ENCODE results near the gene MAPKAP1.
A peak's percentile ranks its signal among the peaks of the same experiment; 100 is the strongest.

MAPKAP1 gene

DNA sequence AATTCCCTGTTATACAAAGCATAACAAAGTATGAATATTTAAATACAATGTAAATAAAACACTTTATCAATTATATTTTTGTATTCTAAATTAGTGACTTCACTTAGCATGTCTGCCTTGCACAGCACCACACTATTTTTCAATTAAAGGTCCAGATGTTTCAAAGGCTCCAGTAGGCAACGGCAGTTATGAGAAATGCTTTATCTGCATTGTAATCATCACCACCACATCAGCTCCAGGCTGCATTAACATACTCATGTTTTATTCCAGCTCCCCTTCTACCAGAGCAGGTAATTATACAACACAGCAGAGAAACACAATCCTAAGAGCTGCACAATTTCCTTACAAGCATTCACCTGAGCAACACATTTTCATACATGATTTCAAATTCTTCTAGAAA is 102.8 kb downstream of the MAPKAP1 start:
- Histone ChIP-seq H3K4me2 (ENCODE audit: low read length) (no peak overlapping the region), H3K27ac (ENCODE audit: low read depth, low read length, poor library complexity, severe bottlenecking) (no peak overlapping the region), H3K9me2 (ENCODE audit: low read depth, low read length) (no peaks in the 10 kb centered on the region), H3K4me1 (ENCODE audit: insufficient read depth, low read length, severe bottlenecking) (no peaks in the 10 kb centered on the region), H3K36me3 (ENCODE audit: insufficient read depth, low read length) (no peaks in the 10 kb centered on the region), H3K9me3 (ENCODE audit: low read length) (no peaks in the 10 kb centered on the region), H3K4me3 (ENCODE audit: low read depth, low read length, poor library complexity, severe bottlenecking) (no peak overlapping the region), H4K20me1 (ENCODE audit: insufficient read depth, low read length) (no peaks in the 10 kb centered on the region), H3K27me3 (ENCODE audit: insufficient read depth, low read length) (no peaks in the 10 kb centered on the region), H3K9ac (ENCODE audit: low read length) (no peak overlapping the region), H3K79me2 (ENCODE audit: insufficient read depth, low read length) (no peaks in the 10 kb centered on the region), H3F3A (ENCODE audit: insufficient read depth, low read length) (no peaks in the 10 kb centered on the region), H2AFZ (ENCODE audit: low read length) (no peak overlapping the region)
- TF ChIP-seq, protein P1, sequence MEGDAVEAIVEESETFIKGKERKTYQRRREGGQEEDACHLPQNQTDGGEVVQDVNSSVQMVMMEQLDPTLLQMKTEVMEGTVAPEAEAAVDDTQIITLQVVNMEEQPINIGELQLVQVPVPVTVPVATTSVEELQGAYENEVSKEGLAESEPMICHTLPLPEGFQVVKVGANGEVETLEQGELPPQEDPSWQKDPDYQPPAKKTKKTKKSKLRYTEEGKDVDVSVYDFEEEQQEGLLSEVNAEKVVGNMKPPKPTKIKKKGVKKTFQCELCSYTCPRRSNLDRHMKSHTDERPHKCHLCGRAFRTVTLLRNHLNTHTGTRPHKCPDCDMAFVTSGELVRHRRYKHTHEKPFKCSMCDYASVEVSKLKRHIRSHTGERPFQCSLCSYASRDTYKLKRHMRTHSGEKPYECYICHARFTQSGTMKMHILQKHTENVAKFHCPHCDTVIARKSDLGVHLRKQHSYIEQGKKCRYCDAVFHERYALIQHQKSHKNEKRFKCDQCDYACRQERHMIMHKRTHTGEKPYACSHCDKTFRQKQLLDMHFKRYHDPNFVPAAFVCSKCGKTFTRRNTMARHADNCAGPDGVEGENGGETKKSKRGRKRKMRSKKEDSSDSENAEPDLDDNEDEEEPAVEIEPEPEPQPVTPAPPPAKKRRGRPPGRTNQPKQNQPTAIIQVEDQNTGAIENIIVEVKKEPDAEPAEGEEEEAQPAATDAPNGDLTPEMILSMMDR (IDR thresholded peaks at IDR 0.05; ENCODE audit: low read length): no peak
- TF ChIP-seq EZH2 (IDR thresholded peaks at IDR 0.05; ENCODE audit: borderline replicate concordance, low read length): no peak

DNA sequence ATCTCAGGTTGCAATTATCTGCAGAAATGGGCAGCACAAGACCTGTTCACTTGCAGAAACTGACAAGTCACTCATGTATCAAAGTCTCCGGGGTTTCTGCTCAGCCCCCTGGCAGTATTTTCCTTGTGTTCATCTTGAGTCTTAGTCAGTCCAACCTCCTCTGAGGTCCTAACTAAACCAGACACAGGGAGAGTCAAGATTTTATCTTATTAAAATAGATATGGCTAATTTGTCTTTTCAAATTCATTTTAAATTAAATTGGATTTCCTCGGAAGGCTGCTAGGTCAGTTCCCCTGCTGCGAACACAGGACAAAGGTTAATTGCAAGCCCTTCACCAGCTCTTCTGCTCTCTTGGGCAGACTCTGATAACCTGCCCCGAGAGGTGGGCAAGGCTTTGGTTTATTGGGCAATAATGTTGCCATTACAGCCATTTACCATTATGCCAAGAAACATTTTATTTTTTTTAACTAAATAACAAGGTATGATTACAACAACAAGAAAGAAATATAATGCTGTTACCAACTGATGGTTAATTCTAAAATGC is 103.5 kb downstream of the MAPKAP1 start:
- Histone ChIP-seq H3K4me3 (ENCODE audit: low read depth, low read length, poor library complexity, severe bottlenecking) (no peak overlapping the region), H3K36me3 (ENCODE audit: insufficient read depth, low read length) (no peaks in the 10 kb centered on the region), H3K9me3 (ENCODE audit: low read length) (no peaks in the 10 kb centered on the region), H3K4me1 (ENCODE audit: insufficient read depth, low read length, severe bottlenecking) (no peaks in the 10 kb centered on the region), H4K20me1 (ENCODE audit: insufficient read depth, low read length) (no peaks in the 10 kb centered on the region), H3K27ac (ENCODE audit: low read depth, low read length, poor library complexity, severe bottlenecking) (no peak overlapping the region), H3K79me2 (ENCODE audit: insufficient read depth, low read length) (no peaks in the 10 kb centered on the region), H3F3A (ENCODE audit: insufficient read depth, low read length) (no peaks in the 10 kb centered on the region), H3K27me3 (ENCODE audit: insufficient read depth, low read length) (no peaks in the 10 kb centered on the region), H3K4me2 (ENCODE audit: low read length) (no peak overlapping the region), H2AFZ (ENCODE audit: low read length) (no peak overlapping the region), H3K9me2 (ENCODE audit: low read depth, low read length) (no peaks in the 10 kb centered on the region), H3K9ac (ENCODE audit: low read length) (no peak overlapping the region)
- TF ChIP-seq, protein P1 (IDR thresholded peaks at IDR 0.05; ENCODE audit: low read length): no peak
- TF ChIP-seq EZH2 (IDR thresholded peaks at IDR 0.05; ENCODE audit: borderline replicate concordance, low read length): no peak

DNA sequence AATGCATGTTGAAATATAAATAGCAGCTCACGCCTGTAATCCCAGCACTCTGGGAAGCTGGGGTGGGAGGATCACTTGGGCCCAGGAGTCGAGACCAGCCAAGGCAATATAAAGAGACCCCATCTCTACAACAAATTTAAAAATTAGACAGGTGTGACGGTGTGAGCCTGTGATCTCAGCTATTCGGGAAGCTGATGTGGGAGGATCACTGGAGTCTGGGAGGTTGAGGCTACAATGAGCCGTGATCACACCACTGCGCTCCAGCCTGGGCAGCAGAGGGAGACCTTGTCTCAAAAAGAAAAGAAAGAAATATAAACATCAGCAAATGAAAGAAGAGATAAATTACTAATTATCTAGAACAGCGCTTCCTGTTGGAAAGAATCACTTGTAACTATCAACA is 105.0 kb downstream of the MAPKAP1 start:
- no peaks in the 10 kb centered on the region for H3F3A ChIP-seq (ENCODE audit: insufficient read depth, low read length)
- no peaks in the 10 kb centered on the region for H3K36me3 ChIP-seq (ENCODE audit: insufficient read depth, low read length)
- H3K9me2 ChIP-seq (ENCODE audit: low read depth, low read length): no peaks in the 10 kb centered on the region
- H3K27me3 ChIP-seq (ENCODE audit: insufficient read depth, low read length): no peaks in the 10 kb centered on the region
- H2AFZ ChIP-seq (ENCODE audit: low read length): no peak overlapping the region
- H4K20me1 ChIP-seq (ENCODE audit: insufficient read depth, low read length): no peaks in the 10 kb centered on the region
- H3K4me3 ChIP-seq (ENCODE audit: low read depth, low read length, poor library complexity, severe bottlenecking): no peak overlapping the region
- no peak for TF ChIP-seq EZH2 (IDR thresholded peaks at IDR 0.05; ENCODE audit: borderline replicate concordance, low read length)
- TF ChIP-seq, protein P1 (IDR thresholded peaks at IDR 0.05; ENCODE audit: low read length): peak; percentile 24; the same call in 1 of the 2 replicates
- H3K79me2 ChIP-seq (ENCODE audit: insufficient read depth, low read length): no peaks in the 10 kb centered on the region
- H3K27ac ChIP-seq (ENCODE audit: low read depth, low read length, poor library complexity, severe bottlenecking): no peak overlapping the region
- H3K9ac ChIP-seq (ENCODE audit: low read length): no peak overlapping the region
- H3K4me1 ChIP-seq (ENCODE audit: insufficient read depth, low read length, severe bottlenecking): no peaks in the 10 kb centered on the region
- no peak overlapping the region for H3K4me2 ChIP-seq (ENCODE audit: low read length)
- no peaks in the 10 kb centered on the region for H3K9me3 ChIP-seq (ENCODE audit: low read length)
